Testis (tissue), 3 donors: ENCODE measurements around the gene PTPRC. TPM values are rescaled to one million over a fixed set of nuclear protein-coding genes. Genes with fewer than 3 reads are reported as not detected.
"Not testable (repeated sequence)": the region's sequence is repeated elsewhere in the genome, so short reads cannot be mapped to it uniquely, and the experiment has no call there.

ENCODE experiments used
- DNase-seq: peaks from one replicate; pipeline ENCODE4 v3.0.0-alpha.2; 2019
- H3K27ac ChIP-seq, 2 donors: fragments of 200-600 bp; sonication (generic); one replicate each; pipeline ENCODE4 v1.5.1; 2019
- H3K27me3 ChIP-seq: fragments of 200-600 bp; sonication (generic); one replicate; pipeline ENCODE4 v1.5.1; 2019
- H3K36me3 ChIP-seq: fragments of 200-600 bp; sonication (generic); one replicate; pipeline ENCODE4 v1.5.1; 2017; ENCODE audit warnings: low read depth; ENCODE audit errors: missing control alignments
- H3K4me1 ChIP-seq: fragments of 200-600 bp; sonication (generic); one replicate; pipeline ENCODE4 v1.5.1; 2019
- H3K4me3 ChIP-seq, 2 donors: fragments of 200-600 bp; sonication (generic); one replicate each; pipeline ENCODE4 v1.5.1; 2017 to 2019
- H3K9me3 ChIP-seq: fragments of 200-600 bp; sonication (generic); one replicate; pipeline ENCODE4 v1.5.1; 2017
- POLR2A ChIP-seq: fragments of 450-650 bp; IDR thresholded peaks from one replicate; pipeline ENCODE4 v1.6.1; 2017; ENCODE audit warnings: antibody characterized with exemption, mild to moderate bottlenecking, moderate library complexity
- WGBS, 2 donors: methylation state at CpG; one replicate each; pipeline ENCODE4 v1.1.5; 2018; 5-methylcytosine and 5-hydroxymethylcytosine counted together
- intact Hi-C: fragments of 100-400 bp; cut with DNase I; formaldehyde crosslinking; loops from one replicate; pipeline ENCODE4 v1.15.1; 2023; ENCODE audit warnings: low total_unique reads
- polyA plus RNA-seq: library from polyadenylated mRNA; stranded (reverse); fragments of 350-450 nt; fragmentation: Illumina TruSeq; extraction: RNeasy Lipid Tissue Mini Kit (QIAGEN cat#74804); gene quantifications from one replicate; pipeline ENCODE4 v1.2.3, GENCODE V29; 2014; ENCODE audit warnings: low read depth, low replicate concordance; ENCODE audit not compliant: insufficient read depth
- total RNA-seq, 2 donors: library from RNA; depleted of rRNA; stranded (reverse); fragments of >200 nt; gene quantifications; one replicate each; pipeline ENCODE4 v1.2.3, GENCODE V29; 2016
- TF ChIP-seq, protein P1 (sequence below), 3 experiments: fragments of 450-650 bp in 2 of 3; fragments of 200-600 bp in 1 of 3; sonication (generic) in 1 of 3; IDR thresholded peaks; one replicate each; pipeline ENCODE4 v1.5.1; 2016 to 2019; ENCODE audit warnings: antibody characterized with exemption in 3 of 3, mild to moderate bottlenecking in 2 of 3, moderate library complexity in 1 of 3

PTPRC gene
- total and polyA plus RNA-seq, 3 donors from 2014 or later: 5.1 to 10.8 (median 9.7) TPM

GRCh38 chr1:198598796-198599321, 40.0 kb upstream of the PTPRC start:
- H3K27ac ChIP-seq: no peak overlapping the region

GRCh38 chr1:198599749-198600148, 39.1 kb upstream of the PTPRC start:
- H3K9me3 ChIP-seq: no peaks in the 10 kb centered on the region
- no peaks in the 10 kb centered on the region for H3K27me3 ChIP-seq
- H3K27ac ChIP-seq: no peak overlapping the region
- no peak overlapping the region for H3K4me3 ChIP-seq
- H3K36me3 ChIP-seq: no peaks in the 10 kb centered on the region
- intact Hi-C loops: no loop called here
- WGBS, 2 donors: 67% methylated on average over 2 of the region's 2 CpGs; no CpG with 5 or more reads in 1 of the 2 donors
- no peak for TF ChIP-seq POLR2A
- TF ChIP-seq, protein P1, sequence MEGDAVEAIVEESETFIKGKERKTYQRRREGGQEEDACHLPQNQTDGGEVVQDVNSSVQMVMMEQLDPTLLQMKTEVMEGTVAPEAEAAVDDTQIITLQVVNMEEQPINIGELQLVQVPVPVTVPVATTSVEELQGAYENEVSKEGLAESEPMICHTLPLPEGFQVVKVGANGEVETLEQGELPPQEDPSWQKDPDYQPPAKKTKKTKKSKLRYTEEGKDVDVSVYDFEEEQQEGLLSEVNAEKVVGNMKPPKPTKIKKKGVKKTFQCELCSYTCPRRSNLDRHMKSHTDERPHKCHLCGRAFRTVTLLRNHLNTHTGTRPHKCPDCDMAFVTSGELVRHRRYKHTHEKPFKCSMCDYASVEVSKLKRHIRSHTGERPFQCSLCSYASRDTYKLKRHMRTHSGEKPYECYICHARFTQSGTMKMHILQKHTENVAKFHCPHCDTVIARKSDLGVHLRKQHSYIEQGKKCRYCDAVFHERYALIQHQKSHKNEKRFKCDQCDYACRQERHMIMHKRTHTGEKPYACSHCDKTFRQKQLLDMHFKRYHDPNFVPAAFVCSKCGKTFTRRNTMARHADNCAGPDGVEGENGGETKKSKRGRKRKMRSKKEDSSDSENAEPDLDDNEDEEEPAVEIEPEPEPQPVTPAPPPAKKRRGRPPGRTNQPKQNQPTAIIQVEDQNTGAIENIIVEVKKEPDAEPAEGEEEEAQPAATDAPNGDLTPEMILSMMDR (IDR thresholded peaks at IDR 0.05): no peak
- no peak for DNase-seq
- H3K4me1 ChIP-seq: no peaks in the 10 kb centered on the region

More at GRCh38 chr1:198598796-198599321, 40.0 kb upstream of the PTPRC start:
- TF ChIP-seq POLR2A: no peak
- TF ChIP-seq, protein P1 (IDR thresholded peaks at IDR 0.05): no peak
- Histone ChIP-seq H3K36me3 (no peaks in the 10 kb centered on the region), H3K4me1 (no peaks in the 10 kb centered on the region), H3K4me3 (no peak overlapping the region), H3K9me3 (no peaks in the 10 kb centered on the region), H3K27me3 (no peaks in the 10 kb centered on the region)
- intact Hi-C loops: no loop called here
- no peak for DNase-seq
- WGBS, 2 donors: 67 to 77% methylated on average over 6 of the region's 6 CpGs

DNA sequence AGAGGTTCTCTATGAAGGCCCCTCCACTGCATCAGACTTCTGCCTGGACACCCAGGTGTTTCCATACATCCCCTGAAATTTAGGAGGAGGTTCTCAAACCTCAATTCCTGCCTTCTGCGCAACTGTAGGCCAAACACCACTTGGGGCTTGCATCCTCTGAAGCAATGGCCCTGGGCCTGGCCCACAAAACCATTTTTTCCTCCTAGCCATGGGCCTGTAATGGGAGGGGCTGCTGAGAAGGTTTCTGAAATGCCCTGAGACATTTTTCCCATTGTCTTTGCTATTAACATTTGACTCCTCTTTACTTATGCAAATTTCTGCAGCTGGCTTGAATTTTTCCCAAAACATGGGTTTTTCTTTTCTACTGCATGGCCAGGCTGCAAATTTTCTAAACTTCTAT, 37.9 kb upstream of the PTPRC start:
- no peaks in the 10 kb centered on the region for H3K9me3 ChIP-seq
- no peak for DNase-seq
- 92 to 95% methylated on average over 1 of the region's 1 CpG for WGBS, 2 donors
- H3K4me1 ChIP-seq: no peaks in the 10 kb centered on the region
- H3K36me3 ChIP-seq: no peaks in the 10 kb centered on the region
- TF ChIP-seq POLR2A: no peak
- intact Hi-C loops: no loop called here
- H3K27me3 ChIP-seq: no peaks in the 10 kb centered on the region
- no peak overlapping the region for H3K27ac ChIP-seq
- H3K4me3 ChIP-seq: no peak overlapping the region

- intact Hi-C loops, H3K36me3 ChIP-seq, H3K9me3 ChIP-seq, H3K27me3 ChIP-seq, H3K27ac ChIP-seq, H3K4me3 ChIP-seq, DNase-seq, H3K4me1 ChIP-seq: not testable (repeated sequence)
- whole genome bisulfite sequencing, 2 donors: 90 to 100% methylated on average over 1 of the region's 1 CpG
These were observed 37.5 kb upstream of the PTPRC start for GRCh38 chr1:198601310-198601709.

GRCh38 chr1:198601936-198602889, 36.6 kb upstream of the PTPRC start:
- WGBS, 2 donors: 87 to 96% methylated on average over 2 of the region's 2 CpGs
- no peak overlapping the region for H3K4me3 ChIP-seq
- no peaks in the 10 kb centered on the region for H3K4me1 ChIP-seq
- no peak overlapping the region for H3K27ac ChIP-seq
- H3K9me3 ChIP-seq: no peaks in the 10 kb centered on the region
- H3K36me3 ChIP-seq: no peaks in the 10 kb centered on the region
- DNase-seq: no peak
- no peak for TF ChIP-seq POLR2A
- TF ChIP-seq, protein P1 (IDR thresholded peaks at IDR 0.05): no peak
- no peaks in the 10 kb centered on the region for H3K27me3 ChIP-seq
- intact Hi-C loops: no loop called here
